Naive B cell (primary cell): ENCODE data around the gene ST8SIA2. TPM values are rescaled to one million over a fixed set of nuclear protein-coding genes. Genes with fewer than 3 reads are reported as not detected.

Experiments
- ATAC-seq, 2 donors: fragments of 150-1000 bp; cut with Tn5 transposase; 2 replicates each; pipeline ENCODE4 v1.10.0; 2021; ENCODE audit warnings: low read depth in 2 of 2, mild to moderate bottlenecking in 2 of 2, moderate library complexity in 2 of 2
- DNase-seq: peaks from one replicate; pipeline ENCODE4 v3.0.0; 2022
- H3K27ac Mint-ChIP-seq, 6 donors: one replicate each; pipeline ENCODE4 v1.8.0; 2020 to 2022; ENCODE audit warnings: mild to moderate bottlenecking in 6 of 6, mixed read lengths in 6 of 6, moderate library complexity in 5 of 6, inconsistent platforms in 2 of 6
- H3K27me3 Mint-ChIP-seq, 3 donors: one replicate each; pipeline ENCODE4 v1.8.0; 2021 to 2022; ENCODE audit warnings: mixed read lengths in 3 of 3, mild to moderate bottlenecking in 1 of 3
- H3K36me3 Mint-ChIP-seq, 2 donors: one replicate each; pipeline ENCODE4 v1.8.0; 2020 to 2022; ENCODE audit warnings: mixed read lengths in 2 of 2, inconsistent platforms in 1 of 2, mild to moderate bottlenecking in 1 of 2
- H3K4me1 Mint-ChIP-seq, 3 donors: one replicate each; pipeline ENCODE4 v1.8.0; 2020 to 2022; ENCODE audit warnings: mixed read lengths in 3 of 3, inconsistent platforms in 1 of 3, mild to moderate bottlenecking in 1 of 3, moderate library complexity in 1 of 3
- H3K4me3 Mint-ChIP-seq, 8 donors: one replicate each; pipeline ENCODE4 v1.8.0; 2020 to 2022; ENCODE audit warnings: mild to moderate bottlenecking in 8 of 8, mixed read lengths in 8 of 8, moderate library complexity in 8 of 8, inconsistent platforms in 2 of 8
- H3K9me3 Mint-ChIP-seq, 7 donors: one replicate each; pipeline ENCODE4 v1.8.0; 2020 to 2022; ENCODE audit warnings: mixed read lengths in 7 of 7, mild to moderate bottlenecking in 5 of 7, inconsistent platforms in 2 of 7, moderate library complexity in 1 of 7
- polyA plus RNA-seq, 6 donors: library from polyadenylated mRNA; unstranded; fragments of 300-500 nt; fragmentation: Illumina TruSeq; gene quantifications; one replicate each; pipeline ENCODE4 v1.2.3, GENCODE V29; 2021; ENCODE audit warnings: low read depth in 6 of 6

ST8SIA2 gene
- polyA plus RNA-seq, 6 donors from 2014 or later = not detected

GRCh38 chr15:92429378-92430068 is 35.8 kb downstream of the ST8SIA2 start:
- no peaks in the 10 kb centered on the region for H3K4me1 Mint-ChIP-seq
- no peaks in the 10 kb centered on the region for H3K9me3 Mint-ChIP-seq
- ATAC-seq (no peak), DNase-seq (no peak)
- peaks cover 9 to 20% (median 15%) of the 10 kb centered on the region in 3 donors for H3K27me3 Mint-ChIP-seq
- no peak overlapping the region for H3K4me3 Mint-ChIP-seq
- no peaks in the 10 kb centered on the region for H3K36me3 Mint-ChIP-seq
- no peak overlapping the region for H3K27ac Mint-ChIP-seq

- Mint-ChIP-seq H3K36me3 (no peaks in the 10 kb centered on the region), H3K4me3 (no peak overlapping the region), H3K9me3 (no peaks in the 10 kb centered on the region), H3K4me1 (no peaks in the 10 kb centered on the region), H3K27ac (no peak overlapping the region), H3K27me3 (peaks cover 11 to 21% (median 15%) of the 10 kb centered on the region in 3 donors)
- DNase-seq (no peak), ATAC-seq (no peak)
Observed at GRCh38 chr15:92430069-92430440, 36.4 kb downstream of the ST8SIA2 start.

- Mint-ChIP-seq H3K4me3 (no peak overlapping the region), H3K27me3 (peaks cover 0 to 14% (median 4%) of the 10 kb centered on the region in 3 donors), H3K9me3 (no peaks in the 10 kb centered on the region), H3K27ac (no peak overlapping the region), H3K4me1 (no peaks in the 10 kb centered on the region), H3K36me3 (no peaks in the 10 kb centered on the region)
- DNase-seq (no peak), ATAC-seq (no peak)
Observed at GRCh38 chr15:92435145-92435544, 41.5 kb downstream of the ST8SIA2 start.

GRCh38 chr15:92438471-92438870 is 44.8 kb downstream of the ST8SIA2 start:
- ATAC-seq (no peak), DNase-seq (no peak)
- Mint-ChIP-seq H3K27me3 (peaks cover 0 to 14% (median 4%) of the 10 kb centered on the region in 3 donors), H3K27ac (no peak overlapping the region), H3K9me3 (no peaks in the 10 kb centered on the region), H3K4me1 (no peaks in the 10 kb centered on the region), H3K36me3 (no peaks in the 10 kb centered on the region), H3K4me3 (no peak overlapping the region)

- ATAC-seq (no peak), DNase-seq (no peak)
- Mint-ChIP-seq H3K4me1 (no peaks in the 10 kb centered on the region), H3K27me3 (peaks cover 0 to 4% (median 0%) of the 10 kb centered on the region in 3 donors), H3K36me3 (no peaks in the 10 kb centered on the region), H3K9me3 (no peaks in the 10 kb centered on the region), H3K4me3 (no peak overlapping the region), H3K27ac (no peak overlapping the region)
Observed at GRCh38 chr15:92443381-92443780, 49.7 kb downstream of the ST8SIA2 start.

GRCh38 chr15:92444631-92445030 is 51.0 kb downstream of the ST8SIA2 start:
- ATAC-seq (no peak), DNase-seq (no peak)
- H3K27ac Mint-ChIP-seq = no peak overlapping the region
- no peak overlapping the region for H3K4me3 Mint-ChIP-seq
- peaks cover 0 to 5% (median 0%) of the 10 kb centered on the region in 3 donors for H3K27me3 Mint-ChIP-seq
- H3K9me3 Mint-ChIP-seq = no peaks in the 10 kb centered on the region
- H3K36me3 Mint-ChIP-seq = no peaks in the 10 kb centered on the region
- H3K4me1 Mint-ChIP-seq = no peaks in the 10 kb centered on the region

- Mint-ChIP-seq H3K4me1 (no peaks in the 10 kb centered on the region), H3K9me3 (no peaks in the 10 kb centered on the region), H3K36me3 (no peaks in the 10 kb centered on the region), H3K27me3 (peaks cover 0 to 5% (median 0%) of the 10 kb centered on the region in 3 donors), H3K27ac (no peak overlapping the region), H3K4me3 (no peak overlapping the region)
- ATAC-seq (no peak), DNase-seq (no peak)
Observed at GRCh38 chr15:92448370-92448769, 54.7 kb downstream of the ST8SIA2 start.

- no peak for ATAC-seq
- H3K9me3 Mint-ChIP-seq = no peaks in the 10 kb centered on the region
- H3K27me3 Mint-ChIP-seq = peaks cover 0 to 5% (median 0%) of the 10 kb centered on the region in 3 donors
- no peak for DNase-seq
- H3K27ac Mint-ChIP-seq = no peak overlapping the region
- no peak overlapping the region for H3K4me3 Mint-ChIP-seq
- H3K4me1 Mint-ChIP-seq = no peaks in the 10 kb centered on the region
- no peaks in the 10 kb centered on the region for H3K36me3 Mint-ChIP-seq
Observed at GRCh38 chr15:92449476-92449875, 55.8 kb downstream of the ST8SIA2 start.

- no peak overlapping the region for H3K4me3 Mint-ChIP-seq
- DNase-seq (no peak), ATAC-seq (no peak)
- no peak overlapping the region for H3K27ac Mint-ChIP-seq
- H3K27me3 Mint-ChIP-seq = peaks cover 0 to 10% (median 0%) of the 10 kb centered on the region in 3 donors
- H3K36me3 Mint-ChIP-seq = no peaks in the 10 kb centered on the region
- peaks cover 0 to 2% (median 0%) of the 10 kb centered on the region in 7 donors for H3K9me3 Mint-ChIP-seq
- H3K4me1 Mint-ChIP-seq = no peaks in the 10 kb centered on the region
Observed at GRCh38 chr15:92451225-92451825, 57.6 kb downstream of the ST8SIA2 start.

- H3K27ac Mint-ChIP-seq = no peak overlapping the region
- H3K9me3 Mint-ChIP-seq = peaks cover 0 to 2% (median 0%) of the 10 kb centered on the region in 7 donors
- H3K4me3 Mint-ChIP-seq = no peak overlapping the region
- no peaks in the 10 kb centered on the region for H3K36me3 Mint-ChIP-seq
- ATAC-seq (no peak), DNase-seq (no peak)
- H3K4me1 Mint-ChIP-seq = no peaks in the 10 kb centered on the region
- peaks cover 0 to 10% (median 0%) of the 10 kb centered on the region in 3 donors for H3K27me3 Mint-ChIP-seq
Observed at GRCh38 chr15:92452143-92452542, 58.5 kb downstream of the ST8SIA2 start.

- ATAC-seq (no peak), DNase-seq (no peak)
- Mint-ChIP-seq H3K4me1 (no peaks in the 10 kb centered on the region), H3K27ac (no peak overlapping the region), H3K4me3 (no peak overlapping the region), H3K27me3 (peaks cover 0 to 5% (median 0%) of the 10 kb centered on the region in 3 donors), H3K36me3 (no peaks in the 10 kb centered on the region), H3K9me3 (peaks cover 0 to 2% (median 0%) of the 10 kb centered on the region in 7 donors)
Observed at GRCh38 chr15:92453607-92454006, 59.9 kb downstream of the ST8SIA2 start.

- ATAC-seq (no peak), DNase-seq (no peak)
- Mint-ChIP-seq H3K9me3 (peaks cover 0 to 2% (median 0%) of the 10 kb centered on the region in 7 donors), H3K36me3 (no peaks in the 10 kb centered on the region), H3K4me3 (no peak overlapping the region), H3K4me1 (no peaks in the 10 kb centered on the region), H3K27ac (peak overlapping the region in 1 of 6 donors; percentile 62), H3K27me3 (peaks cover 0 to 5% (median 0%) of the 10 kb centered on the region in 3 donors)
Observed at GRCh38 chr15:92454555-92455105, 60.9 kb downstream of the ST8SIA2 start.

- no peaks in the 10 kb centered on the region for H3K4me1 Mint-ChIP-seq
Observed at GRCh38 chr15:92455271-92455670, 61.6 kb downstream of the ST8SIA2 start.

GRCh38 chr15:92457471-92458041 is 63.9 kb downstream of the ST8SIA2 start:
- Mint-ChIP-seq H3K27me3 (peaks cover 0 to 5% (median 0%) of the 10 kb centered on the region in 3 donors), H3K36me3 (no peaks in the 10 kb centered on the region), H3K9me3 (peaks cover 0 to 2% (median 0%) of the 10 kb centered on the region in 7 donors), H3K27ac (peak overlapping the region in 1 of 6 donors; percentile 11), H3K4me1 (no peaks in the 10 kb centered on the region), H3K4me3 (no peak overlapping the region)
- ATAC-seq (no peak), DNase-seq (no peak)

More at GRCh38 chr15:92455271-92455670, 61.6 kb downstream of the ST8SIA2 start:
- no peak overlapping the region for H3K4me3 Mint-ChIP-seq
- no peaks in the 10 kb centered on the region for H3K36me3 Mint-ChIP-seq
- ATAC-seq (no peak), DNase-seq (no peak)
- peaks cover 0 to 2% (median 0%) of the 10 kb centered on the region in 7 donors for H3K9me3 Mint-ChIP-seq
- H3K27me3 Mint-ChIP-seq = peaks cover 0 to 5% (median 0%) of the 10 kb centered on the region in 3 donors
- no peak overlapping the region for H3K27ac Mint-ChIP-seq
